Osteoblast (primary cell): ENCODE results near the gene ARHGAP42. TPM values are rescaled to one million over a fixed set of nuclear protein-coding genes. Genes with fewer than 3 reads are reported as not detected.
A peak's percentile ranks its signal among the peaks of the same experiment; 100 is the strongest.

Experiments used
- DNase-seq: peaks from one replicate; pipeline ENCODE4 v3.0.0; 2011; ENCODE audit warnings: low spot score, mixed read lengths; ENCODE audit not compliant: insufficient read length; ENCODE audit errors: missing footprints
- H2AFZ ChIP-seq: 2 replicates; pipeline ENCODE4 v1.6.0; 2011; ENCODE audit warnings: mild to moderate bottlenecking, low read length
- H3K27ac ChIP-seq: 2 replicates; pipeline ENCODE4 v1.5.1; 2011; ENCODE audit warnings: mild to moderate bottlenecking, low read depth, low read length, moderate library complexity
- H3K27me3 ChIP-seq: 2 replicates; pipeline ENCODE4 v1.6.0; 2012; ENCODE audit warnings: mild to moderate bottlenecking, control low read depth, inconsistent platforms, low read length, moderate library complexity; ENCODE audit not compliant: insufficient read depth
- H3K36me3 ChIP-seq: 2 replicates; pipeline ENCODE4 v1.5.1; 2011; ENCODE audit warnings: mild to moderate bottlenecking, low read length, control low read depth, moderate library complexity; ENCODE audit not compliant: insufficient read depth
- H3K4me1 ChIP-seq: 2 replicates; pipeline ENCODE4 v1.5.1; 2011; ENCODE audit warnings: mild to moderate bottlenecking, low read length, control low read depth, moderate library complexity; ENCODE audit not compliant: insufficient read depth
- H3K4me2 ChIP-seq: 2 replicates; pipeline ENCODE4 v1.6.0; 2011; ENCODE audit warnings: mild to moderate bottlenecking, low read length; ENCODE audit not compliant: insufficient read depth
- H3K4me3 ChIP-seq: fragments of 200-600 bp; sonication (generic); 3 replicates; pipeline ENCODE4 v1.5.1; 2012; ENCODE audit warnings: mild to moderate bottlenecking, low read length, inconsistent platforms; ENCODE audit not compliant: insufficient read depth
- H3K79me2 ChIP-seq: 2 replicates; pipeline ENCODE4 v1.6.0; 2012; ENCODE audit warnings: mild to moderate bottlenecking, low read length, control low read depth, inconsistent platforms; ENCODE audit not compliant: insufficient read depth
- H3K9me3 ChIP-seq: 2 replicates; pipeline ENCODE4 v1.5.1; 2011; ENCODE audit warnings: low read depth, low read length, control low read depth
- H4K20me1 ChIP-seq: 2 replicates; pipeline ENCODE4 v1.6.0; 2012; ENCODE audit warnings: mild to moderate bottlenecking, low read length, control low read depth; ENCODE audit not compliant: insufficient read depth
- CTCF ChIP-seq: IDR thresholded peaks from 2 replicates; pipeline ENCODE4 v1.5.1; 2011; ENCODE audit warnings: mild to moderate bottlenecking, low read depth, low read length, moderate library complexity; ENCODE audit errors: extremely low read depth
- total RNA-seq: library from RNA; depleted of rRNA; stranded (reverse); fragments of >200 nt; gene quantifications from 2 replicates; pipeline ENCODE4 v1.2.3, GENCODE V29; 2012

Gene ARHGAP42, protein sequence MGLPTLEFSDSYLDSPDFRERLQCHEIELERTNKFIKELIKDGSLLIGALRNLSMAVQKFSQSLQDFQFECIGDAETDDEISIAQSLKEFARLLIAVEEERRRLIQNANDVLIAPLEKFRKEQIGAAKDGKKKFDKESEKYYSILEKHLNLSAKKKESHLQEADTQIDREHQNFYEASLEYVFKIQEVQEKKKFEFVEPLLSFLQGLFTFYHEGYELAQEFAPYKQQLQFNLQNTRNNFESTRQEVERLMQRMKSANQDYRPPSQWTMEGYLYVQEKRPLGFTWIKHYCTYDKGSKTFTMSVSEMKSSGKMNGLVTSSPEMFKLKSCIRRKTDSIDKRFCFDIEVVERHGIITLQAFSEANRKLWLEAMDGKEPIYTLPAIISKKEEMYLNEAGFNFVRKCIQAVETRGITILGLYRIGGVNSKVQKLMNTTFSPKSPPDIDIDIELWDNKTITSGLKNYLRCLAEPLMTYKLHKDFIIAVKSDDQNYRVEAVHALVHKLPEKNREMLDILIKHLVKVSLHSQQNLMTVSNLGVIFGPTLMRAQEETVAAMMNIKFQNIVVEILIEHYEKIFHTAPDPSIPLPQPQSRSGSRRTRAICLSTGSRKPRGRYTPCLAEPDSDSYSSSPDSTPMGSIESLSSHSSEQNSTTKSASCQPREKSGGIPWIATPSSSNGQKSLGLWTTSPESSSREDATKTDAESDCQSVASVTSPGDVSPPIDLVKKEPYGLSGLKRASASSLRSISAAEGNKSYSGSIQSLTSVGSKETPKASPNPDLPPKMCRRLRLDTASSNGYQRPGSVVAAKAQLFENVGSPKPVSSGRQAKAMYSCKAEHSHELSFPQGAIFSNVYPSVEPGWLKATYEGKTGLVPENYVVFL
- total RNA-seq, result 9.4 and 10.9 TPM in 2 replicates

DNA sequence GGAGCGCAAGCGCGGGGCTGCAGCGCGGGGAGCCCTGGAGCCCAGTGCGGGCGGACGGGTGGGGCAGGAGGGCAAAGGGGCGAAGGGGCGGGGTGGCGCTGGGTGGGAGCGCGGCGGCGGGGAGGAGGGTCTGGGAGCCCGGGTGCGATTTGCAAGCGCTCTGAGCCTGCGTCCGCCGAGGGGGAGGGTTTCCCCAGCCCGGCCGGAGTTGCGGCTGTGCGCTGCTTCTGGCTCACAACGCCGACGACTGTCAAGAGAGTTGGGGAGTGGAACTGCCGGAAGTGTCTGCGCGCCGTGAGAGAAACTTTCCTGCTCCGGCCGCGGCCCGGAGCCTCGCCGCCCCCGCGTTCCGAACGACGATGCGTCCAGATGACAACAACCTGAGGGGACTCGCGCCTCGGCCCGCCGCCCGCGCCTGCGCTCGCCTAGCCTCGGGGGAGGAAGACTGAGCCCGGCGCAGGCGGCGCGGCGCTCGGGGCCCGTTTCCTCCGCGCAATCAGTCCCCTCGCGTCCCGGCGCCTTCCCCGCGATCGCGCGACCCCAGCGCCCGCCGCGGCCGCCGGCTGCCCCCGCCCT, at the start of gene ARHGAP42:
ARHGAP42 (plus strand) TSS at position 235 of the 576 bp plus-strand sequence. CDS start 391 bp downstream, outside the sequence.
- Histone ChIP-seq H2AFZ (peak within 1 kb of the TSS; percentile 97), H3K4me3 (peak within 1 kb of the TSS; percentile 85), H3K4me2 (peak within 1 kb of the TSS; percentile 85), H3K4me1 (peaks cover 31% of the 10 kb centered on the region), H3K27ac (peak within 1 kb of the TSS; percentile 73), H3K79me2 (peaks cover 16% of the 10 kb centered on the region), H3K27me3 (no peaks in the 10 kb centered on the region), H3K9me3 (no peaks in the 10 kb centered on the region), H3K36me3 (no peaks in the 10 kb centered on the region), H4K20me1 (no peaks in the 10 kb centered on the region)
- DNase-seq, result peak; percentile 93
- no peak for TF ChIP-seq CTCF

DNA sequence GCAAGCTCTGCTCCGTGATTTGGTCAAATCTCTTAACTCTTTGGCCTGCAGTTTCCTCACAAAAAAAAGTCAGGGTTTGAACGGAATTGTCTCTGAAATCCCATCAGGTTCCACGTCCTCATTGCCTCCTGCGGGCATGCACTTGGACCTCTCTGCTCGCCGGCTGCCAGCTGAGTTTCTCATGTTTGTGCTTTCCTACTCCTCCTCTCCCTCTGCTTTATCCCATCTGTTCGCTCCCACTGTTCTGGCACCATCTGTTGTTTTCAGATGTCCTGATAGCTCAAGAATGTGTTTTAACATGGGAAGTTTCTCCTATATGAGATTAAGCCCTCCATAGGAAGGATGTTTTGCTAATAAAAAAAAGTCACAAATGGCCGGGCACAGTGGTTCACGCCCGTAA, 49.4 kb upstream of the ARHGAP42 start:
- Histone ChIP-seq H3K79me2 (no peaks in the 10 kb centered on the region), H3K4me1 (no peaks in the 10 kb centered on the region), H3K4me2 (no peak overlapping the region), H2AFZ (no peak overlapping the region), H3K4me3 (no peak overlapping the region), H3K27ac (no peak overlapping the region), H3K9me3 (no peaks in the 10 kb centered on the region), H3K27me3 (no peaks in the 10 kb centered on the region), H3K36me3 (no peaks in the 10 kb centered on the region), H4K20me1 (no peaks in the 10 kb centered on the region)
- no peak for TF ChIP-seq CTCF
- DNase-seq, result no peak

DNA sequence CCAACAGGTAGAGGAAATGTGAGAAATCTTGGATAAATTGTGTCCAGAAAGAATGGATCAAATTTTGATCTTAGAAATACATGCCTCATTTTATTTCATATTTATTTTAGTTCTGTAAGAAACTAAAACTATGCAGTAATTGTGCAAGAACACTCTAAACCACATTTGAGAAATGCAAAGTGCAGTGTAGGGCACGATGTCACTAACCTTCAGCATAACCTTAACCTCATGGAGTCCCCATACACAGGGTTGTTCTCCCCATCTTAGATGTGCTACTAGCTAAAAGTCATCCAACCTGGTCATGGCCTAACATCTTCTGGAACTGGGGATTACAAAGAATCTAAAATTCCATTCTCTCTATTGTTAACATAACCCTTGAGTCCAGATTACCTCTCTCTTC, 48.4 kb upstream of the ARHGAP42 start:
- peak; percentile 57 for DNase-seq
- H3K9me3 ChIP-seq, result no peaks in the 10 kb centered on the region
- no peaks in the 10 kb centered on the region for H3K79me2 ChIP-seq
- H3K27me3 ChIP-seq, result no peaks in the 10 kb centered on the region
- no peaks in the 10 kb centered on the region for H3K36me3 ChIP-seq
- peak overlapping the region; percentile 79 for H2AFZ ChIP-seq
- peak overlapping the region; percentile 37 for H3K4me2 ChIP-seq
- H3K4me1 ChIP-seq, result no peaks in the 10 kb centered on the region
- no peak overlapping the region for H3K4me3 ChIP-seq
- no peak for TF ChIP-seq CTCF
- no peak overlapping the region for H3K27ac ChIP-seq
- no peaks in the 10 kb centered on the region for H4K20me1 ChIP-seq
